Measurements from ENCODE around the gene SLC35F1.

GRCh38 chr6:117974914-117975627, 68.0 kb downstream of the SLC35F1 start:
- TF ChIP-seq FIP1L1 (IDR thresholded peaks at IDR 0.05; ENCODE audit: low read depth, low read length, poor library complexity, severe bottlenecking) (no peak), RAD21 (CRISPR knock-in tag; conservative IDR thresholded peaks at IDR 0.05 in 1 of 2, IDR thresholded peaks at IDR 0.05 in 1 of 2) (no peak), NR0B1 (IDR thresholded peaks at IDR 0.05; ENCODE audit: partially characterized antibody) (no peak), SRF (CRISPR knock-in tag; IDR thresholded peaks at IDR 0.05) (no peak), ETV1 (tag; conservative IDR thresholded peaks at IDR 0.05; ENCODE audit: low read depth) (no peak), CTCF (IDR thresholded peaks at IDR 0.05 in 2 of 3, conservative IDR thresholded peaks at IDR 0.05 in 1 of 3; ENCODE audit: insufficient read depth in 2 of 3, low read depth in 1 of 3, low read length in 3 of 3) (no peak), SMAD1 (IDR thresholded peaks at IDR 0.05; ENCODE audit: low read depth, low read length, partially characterized antibody) (no peak), RCOR1 (IDR thresholded peaks at IDR 0.05; ENCODE audit: borderline replicate concordance in 1 of 2, low read depth in 2 of 2, low read length in 2 of 2) (no peak), FOXM1 (IDR thresholded peaks at IDR 0.05; ENCODE audit: low read depth) (no peak), FOXM1 (CRISPR knock-in tag; IDR thresholded peaks at IDR 0.05; ENCODE audit: low read depth) (no peak)
